ENCODE measurements around the gene OR2V1.
"Not testable (repeated sequence)": the region's sequence is repeated elsewhere in the genome, so short reads cannot be mapped to it uniquely, and the experiment has no call there.

OR2V1 gene

DNA sequence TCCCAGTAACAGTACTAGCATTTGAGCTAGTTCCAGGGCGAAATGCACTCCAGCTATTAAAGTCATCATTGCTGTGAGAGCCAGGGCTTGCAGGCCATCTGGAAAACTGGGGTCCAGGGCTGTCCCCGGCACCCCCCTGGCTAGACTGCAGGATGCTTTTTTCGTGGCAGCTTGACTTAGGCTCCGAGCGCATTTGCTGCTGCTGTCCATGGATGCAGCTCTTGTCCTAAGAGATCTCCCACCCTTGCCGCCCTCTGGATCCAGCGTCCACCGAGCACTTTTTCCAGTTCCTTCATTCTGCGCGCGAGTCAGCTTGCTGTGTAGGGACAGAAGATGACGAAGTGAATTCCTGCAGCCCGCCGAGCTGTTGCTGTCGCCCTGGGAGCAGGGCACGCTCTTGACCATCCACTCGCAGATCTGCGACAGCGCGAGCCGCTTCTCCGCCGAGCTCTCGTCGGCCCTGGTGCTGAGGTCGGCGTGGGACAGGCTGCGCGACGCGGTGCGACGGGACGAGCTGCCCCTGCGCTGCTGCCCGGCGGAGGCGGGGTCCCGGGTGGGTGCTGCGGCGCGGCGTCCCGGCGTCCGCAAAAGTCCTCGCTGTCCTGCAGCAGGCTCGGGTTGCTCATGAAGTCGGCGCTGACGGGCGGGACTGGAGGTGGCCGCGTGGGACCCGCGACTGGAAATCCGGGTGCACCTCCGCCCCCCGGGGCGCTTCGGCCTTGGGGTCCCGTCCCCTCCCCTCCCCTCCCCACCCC is 30.7 kb downstream of the OR2V1 start:
- no peak for DNase-seq

DNA sequence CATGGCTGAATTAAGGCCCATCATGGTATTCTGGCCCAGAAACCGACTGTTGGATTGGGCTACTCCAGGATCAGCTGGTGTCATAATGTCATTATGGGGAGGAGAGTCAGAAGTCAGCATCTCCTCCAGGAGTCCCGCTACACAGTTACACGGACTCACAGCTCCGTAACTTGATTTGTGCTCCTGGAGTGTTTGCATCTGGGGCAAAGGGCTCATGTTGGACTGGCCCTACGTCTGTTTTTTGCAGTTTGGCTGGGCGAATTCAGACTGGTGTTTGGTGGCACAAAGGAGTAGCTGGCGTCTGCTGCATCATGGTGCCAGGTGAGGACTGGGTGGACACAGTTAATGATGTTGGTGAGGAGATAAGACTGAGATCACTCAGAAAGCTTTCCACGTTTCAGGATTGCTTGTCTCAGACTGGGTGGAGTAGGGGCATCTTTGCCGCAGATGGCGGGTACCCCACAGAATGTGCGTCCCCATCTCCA is 31.3 kb downstream of the OR2V1 start:
- no peak for DNase-seq

DNA sequence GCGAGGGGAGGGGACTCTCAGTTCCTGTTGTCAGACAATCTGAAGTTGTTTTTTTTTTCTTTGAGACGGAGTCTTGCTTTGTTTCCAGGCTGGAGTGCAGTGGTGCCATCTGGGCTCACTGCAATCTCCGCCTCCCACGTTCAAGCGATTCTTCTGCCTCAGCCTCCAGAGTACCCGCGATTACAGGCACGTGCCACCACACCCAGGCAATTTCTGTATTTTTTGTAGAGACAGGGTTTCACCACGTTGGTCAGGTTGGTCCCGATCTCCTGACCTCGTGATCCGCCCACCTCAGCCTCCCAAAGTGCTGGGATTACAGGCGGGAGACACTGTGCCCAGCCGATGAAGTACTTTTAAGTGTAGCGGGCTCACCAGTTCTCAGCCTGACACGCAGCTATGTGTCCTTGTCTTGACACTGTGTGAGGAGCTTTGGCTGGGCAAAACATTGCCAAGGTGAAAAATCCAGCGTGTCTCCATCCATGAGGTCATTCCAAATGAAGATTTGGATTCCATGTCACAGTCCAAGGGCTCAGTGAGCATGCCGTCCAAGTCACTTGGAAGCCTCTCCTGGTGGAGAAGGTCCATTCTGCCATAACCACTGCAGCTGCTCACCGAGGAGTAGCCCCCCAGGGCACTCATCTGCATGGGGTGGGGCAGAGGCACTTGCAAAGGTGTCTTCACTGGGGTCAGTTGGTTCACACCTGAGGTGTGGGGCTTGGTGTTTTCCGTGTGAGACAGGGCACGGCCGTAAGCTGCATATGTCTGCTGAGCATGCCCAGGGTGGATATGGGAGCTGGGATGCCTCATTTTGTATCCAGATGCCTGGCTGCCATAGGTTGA is 32.0 kb downstream of the OR2V1 start:
- no peak for DNase-seq

DNA sequence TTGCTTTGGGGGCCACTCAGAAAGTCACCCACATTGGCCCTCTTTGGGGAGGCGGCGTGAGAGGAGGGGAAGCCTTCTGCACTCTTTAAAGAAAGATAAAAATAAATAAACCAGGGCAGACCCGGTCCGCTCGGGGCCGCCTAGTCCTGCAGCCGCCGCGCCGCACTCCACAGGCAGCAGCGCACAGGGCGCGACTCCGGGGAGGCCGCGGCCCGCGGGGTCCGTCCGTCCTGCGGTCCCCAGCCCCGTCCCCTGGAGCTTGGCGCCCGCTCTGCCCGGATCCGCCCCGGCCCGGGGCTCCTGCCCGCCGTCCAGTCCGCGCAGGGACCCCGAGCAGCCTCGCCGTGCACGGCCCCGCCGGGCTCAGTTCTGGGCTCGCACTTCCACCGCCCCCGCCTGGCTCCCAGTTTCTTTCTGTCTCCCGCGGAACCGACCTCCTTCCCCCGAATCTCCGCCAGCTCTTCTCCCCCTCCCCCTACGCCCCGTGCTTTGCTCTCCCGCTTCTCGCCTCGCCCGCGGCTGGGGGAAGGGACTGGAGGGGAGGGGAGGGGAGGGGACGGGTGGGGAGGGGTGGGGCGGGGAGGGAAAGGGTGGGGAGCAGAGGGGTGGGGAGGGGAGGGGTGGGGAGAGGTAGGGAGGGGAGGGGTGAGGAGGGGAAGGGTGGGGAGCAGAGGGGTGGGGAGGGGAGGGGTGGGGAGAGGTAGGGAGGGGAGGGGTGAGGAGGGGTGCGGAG is 33.0 kb downstream of the OR2V1 start:
- DNase-seq = not testable (repeated sequence)

DNA sequence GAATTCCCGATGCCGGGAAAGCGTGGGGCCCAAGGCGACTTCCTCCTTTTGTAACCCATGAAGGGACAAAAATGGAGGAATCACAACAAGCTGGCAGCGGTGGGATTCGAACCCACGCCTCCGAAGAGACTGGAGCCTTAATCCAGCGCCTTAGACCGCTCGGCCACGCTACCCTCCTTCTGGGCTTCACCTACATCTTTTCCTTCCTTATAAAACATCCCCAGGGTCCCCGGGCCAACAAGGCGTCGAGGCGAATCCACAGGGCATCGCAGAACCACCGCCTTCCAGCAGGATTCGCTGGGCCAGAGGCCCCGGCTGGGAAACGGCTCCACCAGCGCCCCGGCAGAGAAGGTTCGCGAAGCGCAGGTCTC is 33.6 kb downstream of the OR2V1 start:
- DNase-seq = not testable (repeated sequence)

DNA sequence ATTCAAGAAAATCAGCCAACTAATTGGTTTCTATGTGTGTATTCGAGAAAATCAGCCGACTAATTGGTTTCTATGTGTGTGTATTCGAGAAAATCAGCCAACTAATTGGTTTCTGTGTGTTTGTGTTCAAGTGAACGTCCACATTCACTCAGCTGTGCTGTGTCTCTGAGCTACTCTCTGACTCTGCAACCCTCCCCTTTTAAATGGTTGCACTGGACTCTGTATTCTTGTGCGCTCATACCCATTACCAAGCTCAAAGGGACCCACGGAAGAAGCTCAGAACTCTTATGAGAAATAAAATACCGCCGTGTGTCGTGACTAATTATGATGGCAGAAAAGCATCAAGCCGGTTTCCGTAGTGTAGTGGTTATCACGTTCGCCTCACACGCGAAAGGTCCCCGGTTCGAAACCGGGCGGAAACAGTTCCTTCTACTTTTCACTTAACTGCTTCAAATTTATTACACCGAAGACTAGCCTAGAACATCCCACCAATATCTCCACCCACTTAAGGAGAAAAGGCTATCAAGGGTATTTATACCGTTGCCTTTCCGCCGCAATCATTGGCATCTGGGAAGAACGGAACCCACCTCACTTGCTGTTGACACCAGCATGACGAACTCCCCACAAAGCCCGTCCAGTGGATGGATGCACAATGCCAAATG is 34.1 kb downstream of the OR2V1 start:
- DNase-seq = not testable (repeated sequence)

DNA sequence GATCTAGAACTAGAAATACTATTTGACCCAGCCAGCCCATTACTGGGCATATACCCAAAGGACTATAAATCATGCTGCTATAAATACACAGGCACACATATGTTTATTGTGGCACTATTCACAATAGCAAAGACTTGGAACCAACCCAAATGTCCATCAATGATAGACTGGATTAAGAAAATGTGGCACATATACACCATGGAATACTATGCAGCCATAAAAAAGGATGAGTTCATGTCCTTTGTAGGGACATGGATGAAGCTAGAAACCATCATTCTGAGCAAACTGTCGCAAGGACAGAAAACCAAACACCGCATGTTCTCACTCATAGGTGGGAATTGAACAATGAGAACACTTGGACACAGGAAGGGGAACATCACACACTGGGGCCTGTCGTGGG is 35.8 kb downstream of the OR2V1 start:
- DNase-seq = not testable (repeated sequence)

DNA sequence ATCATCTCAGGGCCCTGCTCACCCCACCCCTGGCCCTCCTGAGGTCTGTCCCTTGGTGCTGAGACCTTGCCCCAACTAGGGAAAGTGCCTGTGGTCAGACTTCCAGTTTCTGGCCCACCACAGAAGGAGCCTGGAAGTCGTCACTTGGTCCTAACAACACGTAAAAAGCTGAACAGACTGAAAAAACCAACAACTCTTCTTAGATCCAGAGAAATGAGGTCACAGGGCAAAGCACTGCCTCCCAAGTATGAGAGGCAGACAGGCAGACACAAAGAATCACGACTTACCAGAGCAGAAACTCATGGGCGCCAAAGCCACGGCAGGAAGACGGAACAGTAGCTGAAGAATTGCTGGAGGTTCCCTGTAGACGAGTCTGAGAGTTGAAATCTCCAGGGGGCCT is 38.5 kb downstream of the OR2V1 start:
- DNase-seq = no peak

DNA sequence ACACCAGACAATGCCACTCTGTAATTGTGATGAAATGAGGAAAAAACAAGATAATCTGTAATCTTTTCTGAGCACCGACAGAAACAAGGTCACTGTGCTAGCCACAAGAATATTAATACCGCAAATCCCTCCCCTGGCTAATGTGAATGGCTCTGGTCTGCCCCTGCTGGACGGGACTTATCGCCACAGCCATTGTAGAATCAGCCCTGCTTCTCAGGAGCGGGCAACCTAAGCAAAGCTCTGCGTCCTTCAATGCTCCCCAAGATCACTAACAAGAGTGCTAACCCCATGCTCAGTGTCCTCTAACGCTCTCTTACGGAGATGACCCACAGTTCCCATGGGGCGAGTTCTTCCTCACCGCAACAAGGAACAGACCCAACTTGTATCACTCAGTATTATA is 42.7 kb downstream of the OR2V1 start:
- no peak for DNase-seq

DNA sequence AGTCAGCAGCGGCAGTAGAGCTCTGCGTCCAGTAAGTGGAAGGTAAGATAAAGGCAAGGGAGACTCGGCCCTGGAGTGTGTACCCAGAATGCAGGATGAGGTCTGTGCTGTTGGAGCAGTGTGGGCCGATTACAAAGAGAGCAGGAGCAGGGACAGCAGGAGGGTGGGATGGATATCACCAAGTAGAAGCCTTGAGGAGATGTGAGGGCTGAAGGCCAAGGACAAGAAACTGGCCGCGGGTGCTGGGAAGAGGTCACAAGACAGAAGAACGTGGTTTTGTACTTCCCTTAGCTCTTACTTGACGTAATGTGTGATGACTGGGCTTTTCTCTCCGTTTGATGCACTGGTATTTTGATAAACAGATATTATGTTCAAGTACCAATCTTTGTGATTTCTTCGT is 43.7 kb downstream of the OR2V1 start:
- no peak for DNase-seq

DNA sequence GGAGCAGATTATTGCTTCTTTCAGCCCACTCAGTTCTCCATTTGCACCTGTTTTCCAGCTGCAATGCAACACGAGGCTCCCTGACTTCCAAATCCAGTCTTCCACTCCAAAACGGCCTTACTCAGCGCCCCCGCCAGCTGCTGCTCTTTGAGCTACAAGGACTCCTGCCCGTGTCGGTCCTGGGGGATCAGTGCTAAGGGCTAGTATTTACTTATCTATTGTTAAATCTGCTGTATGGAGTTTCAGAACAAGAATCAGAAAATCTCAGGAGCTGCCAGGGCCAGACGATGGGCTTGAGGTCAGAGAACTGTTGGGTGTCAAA is 44.1 kb downstream of the OR2V1 start:
- DNase-seq = no peak

DNA sequence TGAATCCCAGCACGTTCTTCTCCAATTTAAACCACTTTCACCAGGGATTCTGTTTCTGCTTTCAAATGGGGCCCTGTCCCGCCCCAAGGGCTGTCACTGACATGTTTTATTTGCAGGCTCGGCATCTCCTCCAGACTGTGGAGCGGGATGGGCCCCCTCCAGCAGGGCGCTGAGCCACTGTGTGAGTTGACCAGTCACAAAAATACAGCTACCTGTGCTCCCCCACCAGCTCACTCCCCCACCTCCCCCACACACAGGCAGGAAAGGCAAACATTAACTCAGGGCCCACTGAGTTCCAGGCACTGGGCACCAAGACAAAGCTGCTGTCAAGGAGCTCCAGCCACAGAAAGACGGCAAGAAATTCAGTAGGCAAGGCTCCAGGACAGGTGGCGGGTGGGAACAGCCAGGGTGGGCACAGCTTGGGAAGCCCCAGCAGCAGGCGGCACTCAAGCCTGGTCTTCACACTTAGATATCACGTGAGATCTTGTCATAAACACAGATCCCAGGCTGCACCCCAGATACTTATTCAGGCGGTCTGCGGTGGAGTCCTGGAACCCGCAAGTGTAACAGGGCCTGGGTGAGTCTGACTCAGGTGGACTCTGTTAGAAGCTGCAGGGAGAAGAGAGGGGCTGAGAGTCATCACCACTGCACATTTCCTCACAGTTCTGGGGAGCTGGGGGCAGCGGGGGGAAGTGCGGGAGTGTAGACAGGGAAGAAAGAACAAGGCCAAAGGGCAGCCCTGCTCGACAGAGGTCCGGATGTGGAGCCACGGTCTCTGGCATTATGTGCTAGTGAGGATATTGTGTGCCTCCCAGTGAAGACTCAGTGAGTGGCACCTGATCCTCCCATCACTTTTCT is 44.7 kb downstream of the OR2V1 start:
- no peak for DNase-seq

DNA sequence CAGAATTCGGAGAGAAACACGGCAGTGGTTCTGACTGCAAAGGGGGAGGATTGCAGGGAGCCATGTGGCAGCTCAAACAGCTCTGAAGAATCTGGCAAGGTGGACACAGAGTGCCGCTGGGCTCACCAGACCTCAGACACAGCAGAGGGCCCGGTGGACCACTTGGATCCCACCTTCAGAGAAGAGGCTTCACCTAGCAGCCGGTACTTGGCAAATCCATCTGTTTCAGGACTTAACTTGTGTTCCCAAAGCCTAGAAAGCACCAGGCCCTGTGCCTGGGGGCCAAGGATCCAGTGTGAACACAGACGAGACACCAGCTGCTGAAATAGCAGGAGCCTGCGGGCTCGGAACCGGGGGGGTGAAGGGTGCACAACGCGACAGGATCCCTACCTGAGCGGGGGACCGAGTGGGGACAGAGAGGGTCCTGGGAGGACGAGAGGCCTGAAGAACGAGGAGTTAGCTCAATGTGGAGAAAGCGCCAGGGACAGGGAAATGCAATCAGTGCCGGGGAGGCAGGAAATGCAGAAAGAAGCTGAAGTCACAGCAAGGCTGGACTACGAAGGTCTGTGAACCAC is 46.3 kb downstream of the OR2V1 start:
- no peak for DNase-seq

DNA sequence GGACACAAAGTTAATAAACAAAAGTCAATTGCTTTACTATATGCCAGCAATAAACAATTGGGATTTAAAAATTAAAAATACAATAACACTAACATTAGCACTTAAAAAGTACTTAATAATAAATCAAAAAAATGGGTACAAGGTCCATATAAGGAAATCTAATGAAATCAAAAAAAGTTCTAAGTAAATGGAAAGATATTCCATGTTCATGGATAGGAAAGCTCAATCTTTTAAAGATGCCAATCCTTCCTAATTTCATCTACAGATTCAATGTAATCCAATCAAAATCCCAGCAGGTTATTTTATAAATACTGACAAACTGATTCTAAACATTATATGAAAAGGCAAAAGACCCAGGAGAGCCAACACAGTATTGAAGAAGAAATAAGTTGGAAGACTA is 49.0 kb downstream of the OR2V1 start:
- DNase-seq = no peak

DNA sequence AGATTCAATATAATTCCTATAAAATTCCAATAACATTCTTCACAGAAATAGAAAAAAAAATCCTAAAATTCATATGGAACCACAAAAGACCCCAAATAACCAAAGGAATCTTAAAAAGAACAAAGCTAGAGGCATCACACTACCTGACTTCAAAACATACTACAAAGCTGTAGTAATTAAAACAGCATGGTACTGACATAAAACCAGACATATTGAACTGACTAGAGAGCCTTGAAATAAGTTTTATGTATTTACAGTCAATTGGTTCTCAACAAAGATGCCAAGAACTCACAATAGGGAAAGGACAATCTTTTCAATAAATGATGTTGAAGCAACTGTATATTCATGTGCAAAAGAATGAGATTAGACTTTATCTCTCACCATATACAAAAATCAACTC is 54.0 kb downstream of the OR2V1 start:
- DNase-seq = no peak

All from DMS 273 treated with DMSO at 0.1 percent for 48 hours (cell line).